Activated T-cell treated with anti-CD3 and anti-CD28 coated beads, Interleukin-2, amount 50 U/mL, for 4 hours (primary cell): ENCODE measurements around the gene JAKMIP1. TPM values are rescaled to one million over a fixed set of nuclear protein-coding genes. Genes with fewer than 3 reads are reported as not detected.

Experiments
- ATAC-seq, 2 donors: fragments of 200-7000 bp; cut with Tn5 transposase; one replicate each; pipeline ENCODE4 v1.10.0; 2021
- DNase-seq: peaks from one replicate; pipeline ENCODE4 v3.0.0-alpha.2; 2020
- H3K27me3 Mint-ChIP-seq: one replicate; pipeline ENCODE4 v1.8.0; 2021; ENCODE audit warnings: low read depth, mixed read lengths
- H3K36me3 Mint-ChIP-seq: one replicate; pipeline ENCODE4 v1.8.0; 2022; ENCODE audit warnings: mixed read lengths; ENCODE audit not compliant: insufficient read depth
- H3K4me1 Mint-ChIP-seq: one replicate; pipeline ENCODE4 v1.8.0; 2021; ENCODE audit warnings: low read depth, mixed read lengths
- H3K4me3 Mint-ChIP-seq: one replicate; pipeline ENCODE4 v1.8.0; 2021; ENCODE audit warnings: mild to moderate bottlenecking, moderate library complexity, mixed read lengths
- H3K9me3 Mint-ChIP-seq: one replicate; pipeline ENCODE4 v1.8.0; 2021; ENCODE audit warnings: mixed read lengths
- total RNA-seq, 3 donors: library from RNA; stranded (reverse); gene quantifications; one replicate each; pipeline ENCODE4 v1.2.1, GENCODE V29; 2021

JAKMIP1 gene
- total RNA-seq, 3 donors from 2014 or later = 1.1 to 3.7 (median 3.3) TPM

GRCh38 chr4:6038711-6039110, 161.6 kb downstream of the JAKMIP1 start:
- H3K9me3 Mint-ChIP-seq = no peaks in the 10 kb centered on the region
- H3K27me3 Mint-ChIP-seq = no peaks in the 10 kb centered on the region
- no peaks in the 10 kb centered on the region for H3K4me1 Mint-ChIP-seq
- H3K36me3 Mint-ChIP-seq = no peaks in the 10 kb centered on the region
- DNase-seq (no peak), ATAC-seq (no peak)
- no peak overlapping the region for H3K4me3 Mint-ChIP-seq

DNA sequence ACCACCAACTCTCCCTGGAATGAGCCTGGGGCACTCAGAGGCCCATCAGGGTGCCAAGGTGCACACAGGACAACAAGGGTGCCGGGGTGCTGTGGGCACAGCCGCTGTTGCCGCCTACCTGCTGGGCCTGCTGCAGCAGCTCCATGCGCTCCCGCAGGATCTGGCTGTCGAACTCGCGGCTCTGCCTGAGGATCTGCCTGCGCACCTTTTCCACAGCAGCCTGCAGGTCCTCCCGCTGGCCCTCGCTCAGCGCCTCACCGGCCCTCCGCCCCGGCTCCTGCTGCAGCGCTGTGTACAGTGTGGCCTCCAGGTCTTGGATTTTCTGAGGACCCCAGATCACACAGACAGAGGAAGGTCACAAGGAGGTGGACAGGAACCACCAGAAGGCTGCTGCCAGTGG, 164.6 kb downstream of the JAKMIP1 start:
- H3K4me1 Mint-ChIP-seq = no peaks in the 10 kb centered on the region
- peaks cover 2% of the 10 kb centered on the region for H3K27me3 Mint-ChIP-seq
- H3K36me3 Mint-ChIP-seq = no peaks in the 10 kb centered on the region
- DNase-seq = no peak
- no peaks in the 10 kb centered on the region for H3K9me3 Mint-ChIP-seq
- H3K4me3 Mint-ChIP-seq = no peak overlapping the region
- ATAC-seq = no peak

- DNase-seq (no peak), ATAC-seq (no peak)
- H3K36me3 Mint-ChIP-seq = no peaks in the 10 kb centered on the region
- no peaks in the 10 kb centered on the region for H3K4me1 Mint-ChIP-seq
- H3K27me3 Mint-ChIP-seq = peaks cover 2% of the 10 kb centered on the region
- H3K4me3 Mint-ChIP-seq = no peak overlapping the region
- H3K9me3 Mint-ChIP-seq = no peaks in the 10 kb centered on the region
Observed at GRCh38 chr4:6033381-6033780, 167.0 kb downstream of the JAKMIP1 start.

- H3K4me1 Mint-ChIP-seq = no peaks in the 10 kb centered on the region
- peaks cover 2% of the 10 kb centered on the region for H3K27me3 Mint-ChIP-seq
- H3K36me3 Mint-ChIP-seq = no peaks in the 10 kb centered on the region
- no peak overlapping the region for H3K4me3 Mint-ChIP-seq
- DNase-seq (no peak), ATAC-seq (no peak)
- H3K9me3 Mint-ChIP-seq = no peaks in the 10 kb centered on the region
Observed at GRCh38 chr4:6032249-6033244, 167.8 kb downstream of the JAKMIP1 start.

DNA sequence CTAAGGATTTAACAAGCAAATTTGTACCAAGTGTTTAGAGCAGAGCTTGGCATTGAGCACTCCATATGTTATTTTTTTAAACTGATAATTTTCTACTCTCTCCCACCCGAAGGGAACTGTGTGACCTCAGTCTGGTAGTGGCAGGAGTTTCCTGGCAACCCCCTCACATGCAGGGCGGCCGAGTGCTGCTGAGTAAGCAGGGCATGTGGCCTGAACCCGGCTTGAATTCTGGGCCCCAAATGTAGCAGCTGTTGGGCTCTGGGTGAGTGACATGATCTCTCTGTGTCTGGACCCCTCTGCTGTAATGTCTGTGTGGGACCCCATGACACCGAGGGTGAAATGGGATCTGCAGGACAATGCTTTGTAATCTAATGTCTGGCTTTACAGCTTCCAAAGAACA, 168.5 kb downstream of the JAKMIP1 start:
- ATAC-seq = no peak

DNA sequence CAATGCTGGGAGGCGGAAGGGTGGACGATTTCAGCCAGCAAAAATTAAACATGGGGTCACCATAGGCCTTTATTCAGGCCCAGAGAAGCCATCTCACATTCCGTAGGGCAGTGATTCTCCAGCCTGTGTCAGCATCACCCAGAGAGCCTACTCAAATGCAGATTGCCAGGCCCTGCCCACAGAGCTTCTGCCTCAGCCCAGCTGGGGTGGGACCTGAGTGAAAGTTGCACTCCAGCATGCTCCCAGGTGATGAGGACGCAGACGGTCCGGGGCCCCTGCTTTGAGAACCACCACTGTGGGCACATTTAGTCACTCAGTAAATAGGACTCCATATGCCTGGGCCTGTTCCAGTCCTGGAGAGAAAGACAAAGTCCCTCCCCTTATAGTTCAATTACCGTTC, 169.7 kb downstream of the JAKMIP1 start:
- DNase-seq = no peak
- Mint-ChIP-seq H3K4me1 (no peaks in the 10 kb centered on the region), H3K9me3 (no peaks in the 10 kb centered on the region), H3K27me3 (peaks cover 2% of the 10 kb centered on the region), H3K36me3 (no peaks in the 10 kb centered on the region), H3K4me3 (no peak overlapping the region)
- ATAC-seq = no peak

More for the DNA sequence above, 168.5 kb downstream of the JAKMIP1 start:
- Mint-ChIP-seq H3K4me3 (no peak overlapping the region), H3K27me3 (peaks cover 2% of the 10 kb centered on the region), H3K9me3 (no peaks in the 10 kb centered on the region), H3K4me1 (no peaks in the 10 kb centered on the region), H3K36me3 (no peaks in the 10 kb centered on the region)
- DNase-seq = no peak

GRCh38 chr4:6029254-6029653, 171.1 kb downstream of the JAKMIP1 start:
- ATAC-seq (no peak), DNase-seq (no peak)
- Mint-ChIP-seq H3K36me3 (no peaks in the 10 kb centered on the region), H3K4me1 (no peaks in the 10 kb centered on the region), H3K4me3 (no peak overlapping the region), H3K27me3 (peaks cover 2% of the 10 kb centered on the region), H3K9me3 (no peaks in the 10 kb centered on the region)

GRCh38 chr4:6028168-6028567, 172.2 kb downstream of the JAKMIP1 start:
- DNase-seq = no peak
- no peak for ATAC-seq
- Mint-ChIP-seq H3K9me3 (no peaks in the 10 kb centered on the region), H3K27me3 (peaks cover 2% of the 10 kb centered on the region), H3K4me1 (no peaks in the 10 kb centered on the region), H3K36me3 (no peaks in the 10 kb centered on the region), H3K4me3 (no peak overlapping the region)

- ATAC-seq = no peak
- peaks cover 2% of the 10 kb centered on the region for H3K27me3 Mint-ChIP-seq
- no peaks in the 10 kb centered on the region for H3K4me1 Mint-ChIP-seq
- no peak for DNase-seq
- no peaks in the 10 kb centered on the region for H3K36me3 Mint-ChIP-seq
- no peaks in the 10 kb centered on the region for H3K9me3 Mint-ChIP-seq
- no peak overlapping the region for H3K4me3 Mint-ChIP-seq
Observed at GRCh38 chr4:6027392-6027791, 173.0 kb downstream of the JAKMIP1 start.

GRCh38 chr4:6024313-6024960, 175.9 kb downstream of the JAKMIP1 start:
- H3K4me1 Mint-ChIP-seq = no peaks in the 10 kb centered on the region
- H3K27me3 Mint-ChIP-seq = no peaks in the 10 kb centered on the region
- no peak for DNase-seq

GRCh38 chr4:6023731-6024130, 176.6 kb downstream of the JAKMIP1 start:
- no peaks in the 10 kb centered on the region for H3K27me3 Mint-ChIP-seq
- ATAC-seq (no peak), DNase-seq (no peak)
- H3K36me3 Mint-ChIP-seq = no peaks in the 10 kb centered on the region
- H3K4me3 Mint-ChIP-seq = no peak overlapping the region
- H3K4me1 Mint-ChIP-seq = no peaks in the 10 kb centered on the region
- H3K9me3 Mint-ChIP-seq = no peaks in the 10 kb centered on the region

More at GRCh38 chr4:6024313-6024960, 175.9 kb downstream of the JAKMIP1 start:
- Mint-ChIP-seq H3K4me3 (no peak overlapping the region), H3K9me3 (no peaks in the 10 kb centered on the region), H3K36me3 (no peaks in the 10 kb centered on the region)
- no peak for ATAC-seq

GRCh38 chr4:6022607-6023288, 177.6 kb downstream of the JAKMIP1 start:
- Mint-ChIP-seq H3K4me1 (no peaks in the 10 kb centered on the region), H3K4me3 (no peak overlapping the region), H3K9me3 (no peaks in the 10 kb centered on the region), H3K27me3 (no peaks in the 10 kb centered on the region), H3K36me3 (no peaks in the 10 kb centered on the region)
- DNase-seq (no peak), ATAC-seq (no peak)

- no peak overlapping the region for H3K4me3 Mint-ChIP-seq
- no peaks in the 10 kb centered on the region for H3K36me3 Mint-ChIP-seq
- H3K27me3 Mint-ChIP-seq = no peaks in the 10 kb centered on the region
- ATAC-seq (no peak), DNase-seq (no peak)
- H3K9me3 Mint-ChIP-seq = no peaks in the 10 kb centered on the region
- no peaks in the 10 kb centered on the region for H3K4me1 Mint-ChIP-seq
Observed at GRCh38 chr4:6021831-6022606, 178.3 kb downstream of the JAKMIP1 start.

DNA sequence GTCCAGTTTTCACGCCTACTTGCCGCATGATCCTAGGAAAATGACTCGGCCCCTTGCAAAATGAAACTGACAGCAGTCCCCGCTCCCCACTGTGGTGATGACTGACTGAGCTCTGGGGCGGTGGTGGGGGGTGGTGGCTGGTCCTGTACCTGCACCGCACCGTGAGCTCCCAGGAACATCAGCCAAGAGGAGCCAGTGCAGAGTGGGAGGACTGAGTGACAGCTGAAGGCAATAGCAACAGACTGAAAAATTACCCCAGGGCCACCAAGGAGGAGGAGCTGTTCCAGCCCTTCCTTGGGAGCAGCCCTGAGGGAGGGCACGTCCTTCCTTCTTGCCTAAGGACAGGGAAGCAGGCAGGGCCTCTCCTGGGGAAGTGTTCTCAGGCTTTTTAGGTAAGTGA, 179.7 kb downstream of the JAKMIP1 start:
- Mint-ChIP-seq H3K36me3 (no peaks in the 10 kb centered on the region), H3K4me1 (no peaks in the 10 kb centered on the region), H3K9me3 (no peaks in the 10 kb centered on the region), H3K27me3 (no peaks in the 10 kb centered on the region), H3K4me3 (no peak overlapping the region)
- DNase-seq = no peak
- ATAC-seq = no peak
